ENCODE measurements around the gene PRSS48.

GRCh38 chr4:151239608-151240007 is 37.4 kb upstream of the PRSS48 start:
- TF ChIP-seq CTCF (conservative IDR thresholded peaks at IDR 0.05; ENCODE audit: low read length) (no peak), EZH2phosphoT487 (IDR thresholded peaks at IDR 0.05; ENCODE audit: borderline replicate concordance) (no peak)
